ENCODE data around the gene DPP6. TPM values are rescaled to one million over a fixed set of nuclear protein-coding genes. Genes with fewer than 3 reads are reported as not detected.

The DPP6 gene
- total and polyA plus RNA-seq, 10 donors: 0.11 to 8.7 (median 3.0) TPM

DNA sequence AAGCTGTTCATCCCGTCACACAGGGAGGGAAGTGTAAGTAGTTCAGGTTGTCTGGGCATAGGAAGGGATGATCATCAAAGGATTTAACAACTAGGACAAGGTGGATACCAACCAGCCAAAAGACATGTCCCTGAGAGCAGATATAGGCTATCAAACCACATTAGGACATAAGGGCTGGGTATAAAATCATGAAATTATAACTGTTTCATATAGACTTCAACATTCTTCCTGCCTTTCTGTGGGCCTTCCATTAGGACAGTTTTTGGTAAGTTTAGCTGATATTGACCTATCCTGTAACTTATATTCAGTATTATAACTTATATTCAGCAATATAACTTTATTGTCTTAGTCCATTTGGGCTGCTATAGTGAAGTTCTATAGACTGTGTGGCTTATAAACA, 759.8 kb downstream of the DPP6 start:
- Histone ChIP-seq H3K9me3 (peaks cover 8 to 50% (median 34%) of the 10 kb centered on the region in 8 donors), H3K27ac (no peak overlapping the region), H3K27me3 (replicated peaks in 1 of 7) (no peaks in the 10 kb centered on the region), H3K4me3 (no peak overlapping the region), H3K36me3 (no peaks in the 10 kb centered on the region), H3K4me1 (no peaks in the 10 kb centered on the region)
- intact Hi-C loops (cut with DNase I; ENCODE audit: low total_unique reads): no loop called here
- 71 to 93% (median 92%) methylated on average over 1 of the region's 1 CpG for WGBS, 5 donors
- DNase-seq: no peak
- TF ChIP-seq, protein P1, sequence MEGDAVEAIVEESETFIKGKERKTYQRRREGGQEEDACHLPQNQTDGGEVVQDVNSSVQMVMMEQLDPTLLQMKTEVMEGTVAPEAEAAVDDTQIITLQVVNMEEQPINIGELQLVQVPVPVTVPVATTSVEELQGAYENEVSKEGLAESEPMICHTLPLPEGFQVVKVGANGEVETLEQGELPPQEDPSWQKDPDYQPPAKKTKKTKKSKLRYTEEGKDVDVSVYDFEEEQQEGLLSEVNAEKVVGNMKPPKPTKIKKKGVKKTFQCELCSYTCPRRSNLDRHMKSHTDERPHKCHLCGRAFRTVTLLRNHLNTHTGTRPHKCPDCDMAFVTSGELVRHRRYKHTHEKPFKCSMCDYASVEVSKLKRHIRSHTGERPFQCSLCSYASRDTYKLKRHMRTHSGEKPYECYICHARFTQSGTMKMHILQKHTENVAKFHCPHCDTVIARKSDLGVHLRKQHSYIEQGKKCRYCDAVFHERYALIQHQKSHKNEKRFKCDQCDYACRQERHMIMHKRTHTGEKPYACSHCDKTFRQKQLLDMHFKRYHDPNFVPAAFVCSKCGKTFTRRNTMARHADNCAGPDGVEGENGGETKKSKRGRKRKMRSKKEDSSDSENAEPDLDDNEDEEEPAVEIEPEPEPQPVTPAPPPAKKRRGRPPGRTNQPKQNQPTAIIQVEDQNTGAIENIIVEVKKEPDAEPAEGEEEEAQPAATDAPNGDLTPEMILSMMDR (IDR thresholded peaks at IDR 0.05 in 8 of 11, conservative IDR thresholded peaks at IDR 0.05 in 3 of 11): no peak
- TF ChIP-seq POLR2AphosphoS5 (IDR thresholded peaks at IDR 0.05): no peak
- no peak for TF ChIP-seq POLR2A (IDR thresholded peaks at IDR 0.05)

DNA sequence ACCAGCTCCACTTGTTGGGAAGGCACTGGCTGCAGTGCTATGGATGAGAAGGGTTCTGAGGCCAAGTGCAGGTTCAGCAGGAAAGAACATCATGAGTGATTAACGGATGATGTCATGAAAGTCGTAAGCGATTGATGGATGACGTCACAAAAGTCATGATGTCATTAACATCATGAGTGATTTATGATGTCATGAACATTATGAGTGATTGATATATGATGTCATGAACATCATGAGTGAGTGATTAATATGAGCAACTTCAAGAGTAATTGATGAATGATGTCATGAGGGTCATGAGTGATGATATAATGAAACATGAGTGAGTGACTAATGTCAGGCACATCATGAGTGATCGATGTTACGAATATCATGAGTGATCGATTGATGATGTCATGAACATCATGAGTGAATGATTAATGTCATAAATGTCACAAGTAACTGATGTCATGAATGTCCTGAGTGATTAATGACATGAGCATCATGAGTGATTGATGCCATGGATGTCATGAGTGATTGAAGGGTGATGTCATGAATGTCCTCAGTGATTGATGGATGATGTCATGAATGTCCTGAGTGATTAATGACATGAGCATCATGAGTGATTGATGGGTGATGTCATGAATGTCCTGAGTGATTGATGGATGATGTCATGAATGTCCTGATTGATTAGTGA, 765.2 kb downstream of the DPP6 start:
- no peak overlapping the region for H3K27ac ChIP-seq
- H3K36me3 ChIP-seq: no peaks in the 10 kb centered on the region
- H3K27me3 ChIP-seq (replicated peaks in 1 of 7): peaks cover 0 to 4% (median 0%) of the 10 kb centered on the region in 7 donors
- intact Hi-C loops (cut with DNase I; ENCODE audit: low total_unique reads): no loop called here
- TF ChIP-seq POLR2AphosphoS5 (IDR thresholded peaks at IDR 0.05) (no peak), POLR2A (IDR thresholded peaks at IDR 0.05) (no peak)
- TF ChIP-seq, protein P1 (IDR thresholded peaks at IDR 0.05 in 8 of 11, conservative IDR thresholded peaks at IDR 0.05 in 3 of 11): no peak
- peaks cover 1 to 22% (median 11%) of the 10 kb centered on the region in 8 donors for H3K9me3 ChIP-seq
- no peak for DNase-seq
- no peak overlapping the region for H3K4me3 ChIP-seq
- H3K4me1 ChIP-seq: no peaks in the 10 kb centered on the region
- WGBS, 5 donors: 79 to 88% (median 80%) methylated on average over 7 of the region's 7 CpGs

DNA sequence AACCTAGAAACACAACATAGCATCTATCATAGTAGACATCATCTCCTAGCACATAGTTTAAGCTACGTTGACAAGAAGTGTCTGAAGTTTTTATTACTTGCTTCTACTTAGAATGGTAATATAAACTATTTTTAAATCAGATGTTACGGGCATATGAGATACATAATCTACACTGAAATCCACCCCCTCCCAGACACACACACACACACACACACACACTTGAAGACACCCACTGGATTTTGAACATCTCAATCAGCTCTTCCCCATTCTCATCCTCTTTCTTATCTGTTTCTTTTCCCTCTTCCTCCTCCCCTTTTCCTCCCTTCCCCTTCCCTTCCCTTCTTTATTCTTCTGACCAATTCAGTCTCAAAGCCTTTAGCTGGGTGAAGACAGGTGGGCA, 774.8 kb downstream of the DPP6 start:
- no peak overlapping the region for H3K4me3 ChIP-seq
- no peak for DNase-seq
- TF ChIP-seq, protein P1 (IDR thresholded peaks at IDR 0.05 in 8 of 11, conservative IDR thresholded peaks at IDR 0.05 in 3 of 11): no peak
- no peak for TF ChIP-seq POLR2AphosphoS5 (IDR thresholded peaks at IDR 0.05)
- no peak for TF ChIP-seq POLR2A (IDR thresholded peaks at IDR 0.05)
- H3K27ac ChIP-seq: no peak overlapping the region
- peaks cover 0 to 21% (median 0%) of the 10 kb centered on the region in 7 donors for H3K27me3 ChIP-seq (replicated peaks in 1 of 7)
- no peaks in the 10 kb centered on the region for H3K9me3 ChIP-seq
- WGBS, 5 donors: 57 to 84% (median 77%) methylated on average over 2 of the region's 2 CpGs
- no peaks in the 10 kb centered on the region for H3K4me1 ChIP-seq
- intact Hi-C loops (cut with DNase I; ENCODE audit: low total_unique reads): no loop called here
- H3K36me3 ChIP-seq: no peaks in the 10 kb centered on the region

DNA sequence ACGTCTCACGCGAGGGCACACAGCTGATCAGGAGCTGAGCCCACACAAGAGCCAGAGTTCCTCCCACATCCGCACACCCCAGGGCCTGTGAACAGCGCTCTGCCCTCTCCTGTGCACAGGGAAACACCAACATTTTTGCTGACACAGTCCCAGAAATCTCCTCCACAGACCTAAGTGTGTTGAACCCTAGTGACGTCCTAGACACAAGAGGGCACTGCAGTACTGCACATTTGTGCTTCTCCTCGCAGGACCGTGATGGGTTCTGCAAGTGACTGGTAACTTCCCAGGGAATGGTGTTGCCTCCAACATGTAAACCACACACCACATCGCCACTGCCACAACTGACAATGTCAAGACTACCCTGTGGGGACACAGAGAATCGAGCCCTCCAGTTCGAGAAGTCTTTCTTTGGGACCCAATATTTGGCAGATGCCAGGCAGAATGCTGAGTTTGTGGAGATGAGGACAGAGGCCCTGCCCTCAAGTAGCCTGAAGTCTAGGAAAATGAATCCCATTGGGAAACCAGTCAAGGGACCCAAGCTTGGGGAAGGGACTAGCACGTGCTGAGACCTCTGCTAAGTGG, 780.5 kb downstream of the DPP6 start:
- H3K27ac ChIP-seq: no peak overlapping the region
- TF ChIP-seq POLR2AphosphoS5 (IDR thresholded peaks at IDR 0.05): no peak
- TF ChIP-seq, protein P1 (IDR thresholded peaks at IDR 0.05 in 8 of 11, conservative IDR thresholded peaks at IDR 0.05 in 3 of 11): no peak
- TF ChIP-seq POLR2A (IDR thresholded peaks at IDR 0.05): no peak
- DNase-seq: no peak
- H3K9me3 ChIP-seq: peaks cover 0 to 3% (median 0%) of the 10 kb centered on the region in 8 donors
- no peak overlapping the region for H3K4me3 ChIP-seq
- WGBS, 5 donors: 67 to 89% (median 70%) methylated on average over 8 to 12 of the region's 12 CpGs
- no peaks in the 10 kb centered on the region for H3K4me1 ChIP-seq
- no peaks in the 10 kb centered on the region for H3K36me3 ChIP-seq
- peaks cover 0 to 12% (median 0%) of the 10 kb centered on the region in 7 donors for H3K27me3 ChIP-seq (replicated peaks in 1 of 7)
- intact Hi-C loops (cut with DNase I; ENCODE audit: low total_unique reads): no loop called here
